GM18507 (cell line): Measurements from ENCODE around the gene ENC1.

ENCODE experiments used
- DNase-seq: peaks from one replicate; pipeline ENCODE4 v3.0.0; 2011; ENCODE audit warnings: low read depth; ENCODE audit not compliant: insufficient read length; ENCODE audit errors: extremely low spot score
- FAIRE-seq: peaks from 2 replicates; lab custom pipeline; 2011; peaks lifted over from hg19 to GRCh38; lab: Jason Lieb, UNC

The ENC1 gene

DNA sequence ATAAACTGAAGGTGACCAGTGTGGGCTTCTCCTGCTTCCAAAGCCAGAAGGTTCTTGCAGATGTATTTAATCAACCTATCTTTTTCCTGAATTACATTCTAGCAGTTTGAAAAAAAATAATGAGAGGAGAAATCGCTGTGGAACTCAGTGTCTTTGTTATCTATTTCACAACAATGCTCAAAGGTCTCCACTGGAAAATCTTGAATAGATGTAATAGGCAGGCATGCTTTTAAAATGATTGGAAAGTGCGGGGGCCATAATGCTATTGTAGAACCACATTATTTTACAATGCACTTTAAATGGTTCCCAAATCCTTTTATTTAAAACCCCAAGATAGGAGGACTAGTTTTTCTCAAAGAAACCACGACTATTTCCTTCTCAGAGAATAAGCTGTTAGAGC, 23.3 kb downstream of the ENC1 start:
- no peak for DNase-seq
- no peak for FAIRE-seq

DNA sequence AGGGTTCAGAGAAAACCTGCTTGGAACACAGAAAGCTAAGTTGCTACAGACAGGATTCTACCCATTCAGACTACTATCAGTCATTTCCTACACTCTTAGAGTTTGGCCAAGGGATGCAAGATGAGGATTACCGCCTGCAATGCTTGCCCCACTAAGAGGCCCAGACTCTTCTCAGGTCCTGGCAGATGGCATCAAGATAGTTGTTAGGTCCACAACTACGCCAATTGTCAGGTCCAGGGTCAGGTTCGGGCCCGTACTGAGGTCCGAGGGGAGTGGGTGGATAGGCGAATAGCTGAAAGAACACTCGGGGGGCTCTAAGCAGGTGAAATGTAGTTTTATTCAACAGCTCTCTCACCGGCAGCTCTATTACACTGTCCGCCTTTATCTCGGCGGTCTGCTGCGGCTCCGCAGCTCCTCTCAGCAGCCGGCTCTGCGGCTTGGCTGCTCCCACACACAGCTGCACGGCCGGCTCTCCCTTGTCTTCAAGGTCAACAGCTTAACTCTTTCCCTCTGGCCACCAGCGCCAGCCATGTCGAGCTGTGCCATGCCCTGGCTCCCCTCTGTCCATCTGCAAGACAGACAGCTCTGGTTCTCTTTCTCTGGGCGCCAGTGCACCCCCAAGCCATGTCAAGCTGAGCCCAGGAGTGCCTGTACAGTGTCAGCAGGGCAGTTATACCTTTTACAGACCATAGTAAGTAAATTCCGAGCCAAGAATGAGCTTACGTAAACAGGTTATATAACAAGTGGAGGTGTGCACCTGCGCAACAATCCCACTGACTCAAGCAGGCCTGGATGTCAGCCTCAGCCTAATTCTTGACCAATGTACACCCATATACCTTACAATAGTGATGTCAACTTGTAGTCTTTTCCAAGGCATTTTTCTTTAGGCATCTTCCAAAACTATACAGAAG, 24.0 kb downstream of the ENC1 start:
- DNase-seq (no peak), FAIRE-seq (no peak)

DNA sequence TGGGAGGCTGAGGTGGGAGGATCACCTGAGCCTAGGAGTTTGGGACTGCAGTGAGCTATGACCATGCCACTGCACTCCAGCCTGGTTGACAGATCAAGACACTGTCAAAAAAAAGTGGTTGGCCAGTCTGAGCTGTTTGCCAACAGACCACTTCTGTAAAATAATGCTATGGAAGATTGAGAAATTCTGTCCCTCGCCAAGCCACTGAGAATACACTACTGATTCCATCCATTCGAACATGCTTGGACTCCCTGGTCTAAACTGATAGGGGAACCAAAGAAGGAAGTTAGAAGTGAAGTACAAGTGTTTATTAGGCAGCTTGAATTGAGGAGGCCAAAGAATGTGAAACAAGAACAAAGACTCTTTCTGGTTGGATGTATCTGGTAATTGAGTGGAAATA, 27.2 kb downstream of the ENC1 start:
- DNase-seq = no peak
- FAIRE-seq = no peak

DNA sequence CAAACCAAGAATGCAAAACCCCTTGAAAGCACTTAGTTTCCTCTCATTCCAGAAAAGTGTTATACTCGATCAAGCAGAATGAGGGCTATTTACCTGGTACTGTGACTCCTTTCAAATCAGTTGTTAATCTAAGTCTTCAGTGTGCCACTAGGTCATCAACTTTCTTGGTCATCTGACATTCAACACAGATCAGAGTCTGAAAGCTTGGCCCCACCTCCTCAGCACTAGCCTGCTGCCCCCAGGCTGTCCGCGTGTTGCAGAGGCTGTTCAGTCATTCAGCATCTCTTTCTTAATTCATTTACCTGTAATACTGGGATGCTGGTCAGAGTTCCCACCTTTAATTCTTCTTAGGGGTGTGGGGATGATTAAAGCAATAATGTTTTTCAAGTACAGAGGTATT, 28.5 kb downstream of the ENC1 start:
- FAIRE-seq (no peak), DNase-seq (no peak)

DNA sequence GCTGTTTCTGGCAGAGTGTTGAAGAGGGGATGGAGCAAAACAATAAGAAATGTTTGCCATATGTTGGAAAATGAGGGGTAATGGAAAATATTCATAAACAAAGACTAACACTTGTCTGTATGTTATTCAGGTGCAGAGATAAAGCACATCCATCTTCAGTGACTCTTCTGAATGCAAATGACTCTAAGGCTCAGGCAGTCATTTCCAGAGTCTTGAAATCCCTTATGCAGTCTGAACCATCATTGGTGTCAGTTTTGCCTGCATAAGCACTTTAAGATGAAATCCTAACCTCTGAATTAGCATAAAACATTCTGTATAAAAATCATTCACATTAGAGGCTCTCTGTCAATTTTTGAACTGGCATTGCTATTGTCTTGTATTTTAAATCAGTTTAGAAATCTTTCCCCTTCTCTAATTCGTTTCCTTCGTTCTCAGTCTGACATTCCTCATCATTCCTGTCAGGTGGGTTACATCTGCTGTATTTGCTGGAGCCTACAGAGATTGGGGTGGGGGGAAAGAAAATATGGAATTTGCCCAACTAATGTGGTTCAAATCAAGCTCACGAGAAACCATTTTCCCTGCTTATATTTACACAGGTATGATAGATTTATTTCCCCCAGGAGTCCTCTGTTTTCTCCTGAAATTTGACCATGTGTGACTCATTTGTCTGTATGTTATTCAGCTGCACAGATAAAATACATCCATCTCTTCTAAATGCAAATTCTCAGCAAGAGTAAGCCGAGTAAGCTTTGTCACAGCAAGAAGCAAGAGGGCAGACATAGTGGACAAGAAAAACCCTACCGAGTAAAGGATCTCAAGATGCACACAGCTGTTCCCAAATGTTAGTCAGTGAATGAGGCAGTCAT, 31.6 kb downstream of the ENC1 start:
- no peak for DNase-seq

DNA sequence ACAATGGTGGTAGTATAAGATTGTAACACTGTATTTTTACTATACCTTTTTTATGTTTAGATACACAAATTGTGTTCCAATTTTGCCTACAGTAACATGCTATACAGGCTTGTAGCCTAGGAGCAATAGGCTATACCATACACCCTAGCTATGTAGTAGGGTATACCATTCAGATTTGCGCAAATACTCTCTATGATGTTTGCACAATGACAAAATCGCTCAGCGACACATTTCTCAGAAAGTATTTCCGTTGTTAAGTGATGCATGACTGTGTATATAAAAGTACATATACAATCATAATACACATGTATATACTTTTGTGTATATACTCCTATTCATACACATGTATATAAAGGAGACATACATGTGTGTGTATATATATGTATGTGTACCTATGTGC, 34.8 kb downstream of the ENC1 start:
- FAIRE-seq (no peak), DNase-seq (no peak)

More for the DNA sequence above, 31.6 kb downstream of the ENC1 start:
- FAIRE-seq = no peak

DNA sequence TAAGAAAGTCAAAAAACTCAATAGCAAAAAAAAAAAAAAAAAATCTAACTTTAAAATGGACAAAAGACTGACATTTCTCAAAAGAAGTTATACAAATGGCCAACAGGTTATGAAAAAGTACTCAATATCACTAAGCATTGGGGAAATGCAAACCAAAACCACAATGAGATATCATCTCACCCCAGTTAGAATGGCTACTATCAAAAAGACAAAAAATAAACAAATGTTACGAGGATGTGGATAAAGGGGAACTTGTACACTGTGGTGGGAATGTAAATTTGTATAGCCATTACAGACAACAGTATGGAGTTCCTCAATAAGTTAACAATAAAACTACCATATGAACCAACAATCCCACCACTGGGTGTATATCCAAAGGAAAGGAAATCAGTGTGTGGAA, 37.2 kb downstream of the ENC1 start:
- DNase-seq (no peak), FAIRE-seq (no peak)

DNA sequence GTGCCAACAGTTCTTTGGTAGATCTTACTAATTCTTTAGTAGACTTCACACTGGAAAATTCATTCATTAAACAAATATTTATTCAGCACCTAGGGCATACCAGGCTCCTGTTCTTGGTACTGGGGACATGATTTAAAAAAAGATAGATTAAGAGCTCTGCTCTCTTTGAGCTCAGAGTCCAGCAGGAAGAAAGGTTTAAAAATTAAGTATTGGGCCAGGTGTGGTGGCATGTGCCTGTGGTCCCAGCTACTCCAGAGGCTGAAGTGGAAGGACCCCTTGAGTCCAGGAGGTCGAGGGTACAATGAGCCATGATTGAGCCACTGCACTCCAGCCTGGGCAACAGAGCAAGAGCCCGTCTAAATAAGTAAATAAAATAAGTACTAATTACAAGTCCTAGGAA, 41.4 kb downstream of the ENC1 start:
- DNase-seq = no peak
- FAIRE-seq = no peak

DNA sequence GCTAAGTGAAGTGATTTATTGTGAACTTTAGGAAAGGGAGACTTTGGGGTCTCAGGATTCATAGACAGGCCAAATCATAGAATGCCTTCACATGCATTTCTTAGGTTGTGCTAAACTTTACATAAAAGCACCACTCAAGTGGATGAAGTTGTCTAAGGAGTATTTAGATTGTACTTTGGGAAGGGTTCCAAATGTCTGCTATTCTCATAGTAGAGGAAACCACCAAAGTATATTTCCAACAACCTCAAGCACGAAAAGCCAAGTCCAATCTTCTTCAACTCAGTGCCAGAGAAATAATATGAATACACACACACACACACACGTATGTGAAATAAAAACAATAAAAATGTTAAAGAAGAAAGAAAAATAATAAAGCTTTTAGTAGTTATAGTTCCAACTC, 41.8 kb downstream of the ENC1 start:
- FAIRE-seq = no peak
- no peak for DNase-seq

DNA sequence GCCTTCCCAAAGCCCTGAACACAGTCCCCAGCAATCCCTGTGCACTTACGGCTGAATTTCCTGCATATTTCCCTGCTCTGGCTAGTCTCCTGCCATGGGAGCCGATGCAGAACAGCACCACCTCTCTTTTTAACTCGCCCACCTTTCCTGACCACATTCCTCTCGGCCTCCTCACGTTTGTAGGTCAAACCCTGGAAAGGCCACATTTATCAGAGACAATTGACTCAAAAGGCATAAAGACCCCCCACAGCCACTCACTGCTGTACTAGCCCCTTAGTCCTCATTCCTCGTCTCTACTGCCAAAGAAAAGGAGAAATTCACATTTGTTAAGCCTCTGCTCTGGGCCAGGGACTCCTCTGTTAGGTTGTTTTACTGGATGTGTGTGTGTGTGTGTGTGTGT, 43.6 kb downstream of the ENC1 start:
- DNase-seq = no peak
- no peak for FAIRE-seq

DNA sequence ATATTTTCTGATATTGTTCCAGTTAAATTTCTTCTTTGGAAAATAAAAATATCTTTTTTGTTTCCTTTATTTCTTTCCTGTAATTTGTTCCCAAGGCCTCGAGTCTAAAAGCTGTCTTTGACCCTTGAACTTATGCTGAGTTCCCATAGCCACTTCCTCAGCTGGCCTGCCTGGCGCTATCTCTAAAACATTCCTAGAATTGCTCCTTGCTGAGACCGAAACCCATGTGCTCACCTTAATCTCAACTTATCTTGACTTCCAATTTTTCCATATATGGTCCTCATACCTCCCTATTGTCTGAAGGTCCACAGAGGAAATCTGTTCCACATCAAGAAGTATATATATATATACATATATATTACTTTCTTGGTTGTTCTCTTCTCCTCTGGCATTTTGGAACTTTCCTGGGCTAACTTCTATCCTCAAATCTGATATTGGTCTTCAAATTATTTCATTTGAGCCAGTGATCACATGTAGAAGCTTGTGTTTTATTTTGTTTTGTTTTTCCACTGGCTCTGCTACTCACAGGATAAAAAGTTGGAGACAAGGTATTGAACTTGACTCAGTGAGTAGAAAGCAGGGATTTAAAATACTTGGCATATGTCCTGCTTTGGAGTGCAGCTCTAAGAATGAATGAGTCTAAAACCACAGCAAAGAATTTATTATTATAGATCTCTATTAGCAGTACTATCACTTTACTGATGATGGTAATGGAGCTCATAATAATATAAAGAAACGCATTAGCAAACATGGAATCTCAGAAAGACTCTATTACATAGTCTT, 45.2 kb downstream of the ENC1 start:
- FAIRE-seq (no peak), DNase-seq (no peak)

DNA sequence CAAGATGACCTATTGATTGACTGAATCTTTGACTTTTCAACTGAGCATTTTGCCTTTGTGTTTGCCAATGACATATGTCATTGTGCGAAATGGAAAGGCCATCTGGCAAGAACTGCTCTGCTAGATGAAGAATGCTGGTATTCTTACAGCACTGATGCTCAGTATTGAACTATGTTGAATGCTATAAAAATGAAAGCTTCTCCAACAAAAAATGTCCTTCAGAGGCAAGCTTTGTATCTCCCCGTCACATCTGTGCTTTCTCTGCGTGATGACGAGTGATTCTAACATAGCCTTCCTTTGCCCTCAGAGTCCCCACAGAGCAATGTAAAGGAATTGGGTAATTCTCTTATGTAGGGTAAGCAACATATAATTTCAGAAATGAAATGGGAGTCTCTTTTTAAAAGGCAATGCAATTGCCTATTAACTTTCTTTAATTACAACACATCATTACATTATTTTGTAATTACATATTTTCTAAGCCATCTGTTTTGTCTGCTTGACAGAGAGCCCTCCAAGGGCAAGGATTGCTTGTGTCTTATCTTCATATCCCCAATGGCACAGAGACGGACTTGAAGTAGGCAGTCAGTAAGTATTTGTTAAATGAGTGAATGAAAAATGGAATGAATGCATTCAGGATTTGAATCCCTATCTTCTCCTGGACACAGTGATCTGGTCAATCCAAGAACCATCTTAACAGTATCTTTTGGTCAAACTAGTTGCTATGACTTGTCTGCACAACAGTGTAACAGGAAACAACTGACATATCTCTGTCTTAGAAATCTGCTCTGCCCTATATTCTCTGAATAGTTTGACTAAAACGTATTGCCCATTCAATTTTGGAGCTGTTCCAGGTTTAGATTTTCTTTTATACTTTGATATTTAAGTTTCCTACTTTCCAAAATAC, 46.1 kb downstream of the ENC1 start:
- DNase-seq = no peak
- no peak for FAIRE-seq

DNA sequence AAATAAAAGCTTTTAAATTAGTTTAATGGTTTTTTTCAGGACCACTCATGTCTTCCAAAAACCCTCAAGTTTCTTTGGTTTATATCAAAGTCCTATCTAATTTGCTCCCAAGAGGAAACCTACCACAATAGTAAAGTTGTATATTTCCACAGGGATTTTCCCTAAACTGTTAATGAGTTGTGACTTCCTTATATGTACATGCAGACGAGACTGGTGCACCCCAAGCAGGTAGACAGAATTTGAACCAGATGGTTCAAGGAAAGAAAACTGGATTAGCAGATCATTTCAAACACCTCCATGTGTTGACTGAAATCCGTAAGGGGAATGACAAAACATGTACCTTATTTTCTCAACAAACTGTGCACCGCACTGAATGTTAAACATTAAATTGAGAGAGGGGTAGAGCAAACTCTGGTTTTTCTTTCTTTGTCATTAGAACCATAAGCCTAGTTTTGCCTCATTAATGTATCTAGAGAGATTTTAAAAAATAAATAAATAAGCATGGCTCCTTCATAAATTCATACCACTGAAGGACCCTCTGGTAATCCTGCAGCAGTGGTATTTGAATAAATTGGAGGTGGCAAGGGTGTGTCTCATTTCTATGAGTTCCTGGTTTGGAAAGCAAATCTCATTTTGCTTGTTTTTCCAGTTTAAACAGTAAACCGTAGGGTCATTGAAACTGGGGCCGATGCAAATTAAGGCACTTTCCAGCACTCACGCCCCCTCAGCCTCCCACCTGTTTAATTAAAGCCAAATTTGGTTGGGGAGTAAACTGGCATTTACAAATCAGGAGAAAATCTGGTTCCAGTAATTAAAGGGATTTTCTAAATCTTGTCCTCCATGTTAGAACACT, 51.1 kb downstream of the ENC1 start:
- no peak for DNase-seq
- no peak for FAIRE-seq

DNA sequence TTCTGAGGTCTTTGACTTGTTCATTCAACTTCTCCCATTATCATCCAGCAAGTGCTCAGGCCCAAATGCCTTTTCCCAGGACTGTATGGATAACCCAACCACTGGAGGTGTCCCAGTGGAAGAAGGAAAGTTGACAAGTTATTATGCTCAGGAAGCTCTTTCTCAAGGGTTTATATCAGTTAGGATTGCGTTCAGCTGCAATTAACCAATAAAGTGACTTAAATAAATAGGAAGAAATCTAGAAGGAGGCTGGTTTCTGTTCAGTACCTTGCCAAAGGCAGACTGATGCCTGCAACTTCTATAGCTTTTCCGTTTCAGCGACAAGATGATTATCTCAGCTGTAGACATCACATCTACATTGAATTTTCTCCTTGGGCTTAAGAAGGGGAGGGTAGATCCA, 52.1 kb downstream of the ENC1 start:
- FAIRE-seq = no peak
- DNase-seq = no peak

DNA sequence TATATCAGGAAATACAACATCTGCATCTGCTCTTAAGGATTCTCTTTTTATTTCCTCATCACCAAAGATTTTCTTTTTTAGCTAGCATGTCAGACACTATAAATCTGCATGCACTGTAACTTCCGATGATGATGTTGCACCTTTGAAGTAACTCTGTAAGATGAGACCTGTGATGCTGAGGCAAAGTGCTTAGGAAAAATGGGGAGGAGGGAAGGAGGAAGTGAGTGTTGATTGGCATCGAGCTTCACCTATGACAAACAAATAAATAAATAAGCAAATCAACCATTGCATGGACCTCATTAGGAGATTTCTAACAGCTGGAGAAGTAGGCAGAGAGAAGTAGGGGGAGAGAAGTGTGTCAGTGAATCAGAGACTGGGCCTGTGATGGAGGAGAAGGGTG, 52.6 kb downstream of the ENC1 start:
- DNase-seq (no peak), FAIRE-seq (no peak)

DNA sequence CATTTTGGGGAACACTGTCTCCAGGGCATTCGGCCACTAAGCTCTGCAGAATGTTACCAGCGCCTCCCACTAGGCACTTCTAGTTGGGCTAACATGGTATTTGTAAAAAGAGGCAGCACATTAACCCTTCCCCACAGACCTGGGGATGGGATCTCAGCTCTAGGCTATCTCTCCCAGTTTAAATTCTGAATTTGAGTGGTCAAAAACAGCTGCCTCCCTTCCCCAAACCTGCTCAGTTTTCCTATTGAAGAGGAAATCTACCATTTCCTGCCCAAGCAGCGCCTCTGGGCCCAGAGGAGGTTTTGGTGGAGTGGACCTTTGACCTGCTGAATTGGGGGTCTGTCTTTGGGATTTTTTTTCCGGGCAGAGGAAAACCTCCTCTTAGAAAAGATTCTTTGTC, 53.2 kb downstream of the ENC1 start:
- no peak for FAIRE-seq
- DNase-seq = no peak

DNA sequence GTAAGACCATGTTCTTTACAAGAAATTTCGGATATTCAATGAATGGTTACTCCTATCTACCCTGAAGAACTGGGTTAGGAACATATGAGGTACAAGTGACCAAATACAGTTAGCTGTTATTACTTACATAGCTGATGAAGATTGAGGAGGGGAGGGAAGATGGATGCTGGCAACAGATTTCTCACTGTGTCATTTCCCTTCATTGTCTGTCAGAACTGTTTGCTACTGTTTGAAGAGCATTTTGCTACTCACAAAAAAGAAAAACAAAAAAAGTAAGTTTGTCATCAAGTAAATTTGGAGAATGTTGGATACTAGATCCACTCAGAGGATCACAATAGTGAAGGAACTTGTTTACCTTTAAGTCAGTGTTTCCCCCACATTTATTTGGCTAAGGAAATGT, 53.7 kb downstream of the ENC1 start:
- no peak for DNase-seq
- no peak for FAIRE-seq

DNA sequence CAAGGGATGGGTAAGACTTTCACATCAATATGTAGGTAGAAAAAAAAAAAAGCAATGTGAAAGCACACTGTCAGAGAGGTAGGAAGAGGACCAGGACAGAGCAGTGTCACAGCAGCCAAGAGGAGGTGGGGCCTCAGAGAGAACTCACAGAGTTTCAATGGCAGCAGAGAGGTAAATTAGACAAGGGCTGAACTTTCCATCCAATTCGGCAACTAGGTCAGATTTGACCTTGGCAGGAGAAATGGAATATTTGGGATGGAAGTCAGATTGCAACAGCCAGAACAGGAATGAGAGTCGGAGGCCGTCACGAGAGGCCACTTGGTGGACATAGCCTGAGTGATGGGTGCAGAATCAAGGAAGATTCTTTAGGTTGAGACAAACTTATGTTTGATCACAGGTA, 57.7 kb downstream of the ENC1 start:
- DNase-seq (no peak), FAIRE-seq (no peak)
